G401 (cell line): ENCODE measurements around the gene KRT16. TPM values are rescaled to one million over a fixed set of nuclear protein-coding genes. Genes with fewer than 3 reads are reported as not detected.
"Not testable (repeated sequence)": the region's sequence is repeated elsewhere in the genome, so short reads cannot be mapped to it uniquely, and the experiment has no call there.

Source experiments
- DNase-seq: peaks from one replicate; pipeline ENCODE4 v3.0.0-alpha.2; 2015; ENCODE audit warnings: low spot score
- in situ Hi-C: cut with HindIII; loops from 2 replicates; pipeline ENCODE4 v1.10.0; 2016; ENCODE audit warnings: low sequenced_read_pairs, mixed read lengths
- total RNA-seq: library from RNA; depleted of rRNA; stranded (reverse); fragments of >200 nt; shearing (Covaris generic); gene quantifications from 2 replicates; pipeline ENCODE4 v1.2.3, GENCODE V29; 2014

Gene KRT16
- total RNA-seq, 1 experiment from 2014 or later: not detected

DNA sequence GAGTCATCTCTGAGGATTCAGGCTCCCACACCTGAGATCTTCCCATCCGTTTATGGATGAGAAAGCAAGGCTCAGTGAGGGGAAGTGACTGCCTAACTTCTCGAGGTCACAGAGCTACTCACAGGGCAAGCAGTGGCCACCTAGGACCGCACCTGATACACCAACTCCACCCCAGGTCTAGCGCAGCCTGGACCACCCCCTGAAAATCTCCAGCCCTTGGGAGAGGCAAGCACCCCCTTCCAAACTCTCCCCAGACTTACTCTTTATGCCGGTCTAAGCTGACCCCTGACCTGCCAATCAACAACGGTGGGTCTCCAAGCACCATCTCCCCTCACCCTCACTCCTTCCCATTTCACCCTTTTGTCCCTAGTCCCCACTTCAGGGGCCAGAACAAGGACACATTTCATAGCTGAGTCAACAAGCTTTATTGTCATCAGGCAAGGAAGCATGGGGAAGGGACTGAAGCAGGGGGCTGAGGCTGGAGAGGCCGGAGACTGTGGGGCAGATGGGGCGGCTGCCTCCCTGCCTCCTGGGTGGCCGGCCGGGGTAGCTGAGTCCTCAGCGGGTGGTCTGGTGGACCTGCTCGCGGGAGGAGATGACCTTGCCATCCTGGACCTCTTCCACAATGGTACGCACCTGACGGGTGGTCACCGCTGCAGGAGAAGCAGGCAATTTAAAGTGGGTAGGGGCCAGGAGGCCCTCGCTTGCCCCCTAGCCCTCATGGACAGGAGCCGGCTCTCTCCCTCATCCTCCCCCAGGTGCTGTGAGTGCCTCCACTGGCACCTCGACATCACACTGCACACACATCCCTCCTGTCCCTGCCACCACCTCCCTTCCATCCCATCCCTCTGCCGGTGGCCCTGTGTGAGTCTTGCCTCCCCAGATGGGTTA, 6.7 kb upstream of the KRT16 start:
- DNase-seq: no peak
- in situ Hi-C loops: no loop called here

DNA sequence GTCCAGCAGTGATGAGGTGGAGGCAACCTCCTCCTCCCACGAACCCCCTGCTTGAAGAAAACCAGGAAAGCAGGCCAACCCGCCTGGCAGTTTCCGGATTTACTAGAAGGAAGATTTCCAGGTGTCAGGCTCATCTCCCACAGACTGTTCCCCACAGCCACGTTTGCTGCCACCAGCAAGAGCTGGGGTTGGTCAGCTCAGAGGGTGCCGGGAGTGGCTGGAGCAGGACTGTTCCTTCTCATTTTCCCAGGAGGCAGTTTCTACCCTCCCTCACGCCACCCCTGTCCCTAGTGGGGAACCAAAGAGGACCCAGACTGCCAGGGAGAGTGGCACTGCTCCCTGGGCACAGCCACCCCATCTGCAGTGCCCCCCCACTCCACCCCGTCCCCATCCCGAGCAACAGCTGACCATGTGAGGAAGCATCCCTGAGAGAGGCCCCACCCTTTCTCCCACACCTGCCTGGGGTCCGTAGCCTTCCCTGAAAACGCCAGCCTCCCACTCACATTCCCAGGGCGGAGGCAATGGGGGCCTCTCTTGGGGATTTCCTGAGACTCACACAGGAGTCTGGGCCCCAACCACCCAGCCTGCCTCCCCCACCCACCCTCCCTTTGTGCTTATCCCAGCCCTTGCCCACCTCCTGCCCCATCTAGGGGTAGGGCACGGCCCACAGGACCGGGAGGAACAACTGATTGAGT, 5.9 kb upstream of the KRT16 start:
- in situ Hi-C loops: no loop called here
- no peak for DNase-seq

DNA sequence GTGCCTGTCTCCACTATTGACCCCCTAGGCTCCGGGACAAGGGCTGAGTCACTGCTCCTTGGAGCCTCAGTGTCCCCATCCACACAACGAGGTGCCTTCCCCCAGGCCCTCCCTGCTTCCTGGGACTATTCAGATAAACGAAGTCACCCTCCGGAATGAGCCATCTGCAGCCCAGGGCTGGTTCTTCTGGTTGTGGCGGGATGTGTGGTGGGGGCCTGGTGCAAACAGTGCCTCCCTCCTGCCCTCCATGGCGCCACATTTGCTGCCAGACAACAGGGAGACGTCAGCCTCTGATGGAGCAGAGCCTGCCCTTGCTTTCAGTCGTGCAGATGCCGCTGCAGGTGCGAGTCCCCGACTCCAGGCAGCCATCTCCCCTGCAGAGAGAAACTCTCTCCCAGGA, 5.1 kb upstream of the KRT16 start:
- DNase-seq: no peak
- in situ Hi-C loops: no loop called here

DNA sequence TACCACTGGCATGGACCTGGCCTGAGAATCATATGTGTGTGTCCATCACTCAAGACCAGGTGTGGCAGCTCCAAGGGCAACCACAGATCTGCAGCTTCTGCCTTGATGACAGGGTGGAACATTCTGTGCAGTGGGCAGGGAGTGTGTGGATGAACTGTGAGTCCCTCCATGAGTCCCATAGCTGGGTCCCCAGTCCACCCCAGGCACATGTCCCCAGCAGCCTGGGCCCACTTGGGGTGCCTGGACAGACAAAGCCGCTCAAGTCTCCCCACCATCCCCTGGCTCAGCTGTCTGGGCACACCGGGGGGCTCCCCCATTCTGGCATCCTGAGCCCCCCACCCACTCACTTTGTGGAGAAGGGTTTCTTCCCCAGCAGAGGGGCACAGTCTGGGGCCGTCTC, 4.6 kb upstream of the KRT16 start:
- DNase-seq: no peak
- in situ Hi-C loops: no loop called here

DNA sequence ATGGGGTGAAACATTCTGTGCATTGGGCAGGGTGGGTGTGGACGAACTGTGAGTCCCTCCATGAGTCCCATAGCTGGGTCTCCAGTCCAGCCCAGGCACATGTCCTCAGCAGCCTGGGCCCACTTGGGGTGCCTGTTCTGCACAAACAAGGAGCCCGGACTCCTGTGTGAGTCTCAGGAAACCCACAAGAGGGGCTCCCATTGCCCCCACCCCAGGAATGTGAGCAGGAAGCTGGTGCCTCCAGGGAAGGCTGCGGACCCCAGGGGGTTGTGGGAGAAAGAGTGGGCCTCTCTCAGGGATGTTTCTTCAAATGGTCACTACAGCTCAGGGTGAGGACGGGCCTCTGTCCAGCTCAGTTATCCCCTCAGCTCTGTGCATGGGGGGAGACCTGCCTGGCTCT, 3.9 kb upstream of the KRT16 start:
- DNase-seq, in situ Hi-C loops: not testable (repeated sequence)

DNA sequence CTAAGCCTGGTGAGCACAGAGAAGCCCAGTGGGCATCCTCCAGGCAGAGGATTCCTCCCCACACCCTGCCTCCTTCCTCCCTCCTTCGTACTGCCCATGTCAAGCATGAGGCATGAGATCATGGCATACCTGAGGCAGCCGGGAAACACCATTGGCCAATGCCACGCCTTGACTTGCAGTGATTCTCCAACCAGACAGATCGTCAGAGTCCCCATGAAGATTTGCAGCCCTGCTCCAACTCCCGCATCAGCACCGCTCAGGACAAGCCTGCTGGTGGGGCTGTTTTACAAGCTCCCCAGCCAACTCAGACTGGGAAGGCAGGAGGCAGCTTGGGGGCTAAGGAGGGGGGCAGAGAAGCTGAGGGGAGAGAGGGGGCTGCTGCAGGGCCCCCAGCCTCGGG, 2.9 kb upstream of the KRT16 start:
- DNase-seq: no peak
- in situ Hi-C loops: no loop called here

DNA sequence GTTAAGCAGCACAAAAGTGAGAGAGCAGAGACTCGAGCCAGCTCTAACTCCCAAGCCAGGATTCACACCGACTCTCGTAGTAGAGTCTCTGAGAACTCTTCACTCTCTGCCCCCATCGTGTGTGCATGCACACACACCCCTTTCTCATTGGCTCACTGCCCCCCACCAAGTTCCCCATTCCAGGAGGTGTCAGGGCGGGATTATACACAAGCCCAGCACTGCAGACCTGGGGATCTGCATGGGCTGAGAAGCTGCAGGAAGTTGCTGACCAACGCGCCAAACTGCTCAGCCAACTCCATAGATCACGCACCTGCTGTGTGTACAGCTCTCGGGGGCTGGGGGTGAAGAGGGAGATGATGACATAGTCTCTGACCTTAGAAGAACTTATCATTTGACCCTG, 2.2 kb upstream of the KRT16 start:
- DNase-seq, in situ Hi-C loops: not testable (repeated sequence)

DNA sequence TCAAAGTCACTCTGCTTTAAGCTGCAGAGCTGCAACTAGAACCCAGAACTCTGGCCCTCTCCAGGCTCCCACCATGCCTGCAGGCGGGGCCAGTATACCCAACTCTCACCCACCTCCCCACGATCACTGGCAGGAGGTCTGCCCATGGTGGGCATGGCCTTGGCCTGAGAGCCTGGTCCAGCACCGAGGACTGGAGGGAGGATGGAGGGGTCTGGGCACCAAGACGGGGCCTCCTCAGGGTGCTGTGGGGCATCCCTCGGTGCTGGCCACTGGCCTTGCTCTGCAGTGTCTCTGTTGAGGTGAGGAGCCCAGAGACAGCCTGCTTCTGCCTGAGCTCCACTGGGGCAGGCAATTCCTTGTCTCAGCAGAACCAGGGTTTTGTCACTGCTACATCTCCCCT, 1.5 kb upstream of the KRT16 start:
- DNase-seq: no peak
- in situ Hi-C loops: no loop called here

DNA sequence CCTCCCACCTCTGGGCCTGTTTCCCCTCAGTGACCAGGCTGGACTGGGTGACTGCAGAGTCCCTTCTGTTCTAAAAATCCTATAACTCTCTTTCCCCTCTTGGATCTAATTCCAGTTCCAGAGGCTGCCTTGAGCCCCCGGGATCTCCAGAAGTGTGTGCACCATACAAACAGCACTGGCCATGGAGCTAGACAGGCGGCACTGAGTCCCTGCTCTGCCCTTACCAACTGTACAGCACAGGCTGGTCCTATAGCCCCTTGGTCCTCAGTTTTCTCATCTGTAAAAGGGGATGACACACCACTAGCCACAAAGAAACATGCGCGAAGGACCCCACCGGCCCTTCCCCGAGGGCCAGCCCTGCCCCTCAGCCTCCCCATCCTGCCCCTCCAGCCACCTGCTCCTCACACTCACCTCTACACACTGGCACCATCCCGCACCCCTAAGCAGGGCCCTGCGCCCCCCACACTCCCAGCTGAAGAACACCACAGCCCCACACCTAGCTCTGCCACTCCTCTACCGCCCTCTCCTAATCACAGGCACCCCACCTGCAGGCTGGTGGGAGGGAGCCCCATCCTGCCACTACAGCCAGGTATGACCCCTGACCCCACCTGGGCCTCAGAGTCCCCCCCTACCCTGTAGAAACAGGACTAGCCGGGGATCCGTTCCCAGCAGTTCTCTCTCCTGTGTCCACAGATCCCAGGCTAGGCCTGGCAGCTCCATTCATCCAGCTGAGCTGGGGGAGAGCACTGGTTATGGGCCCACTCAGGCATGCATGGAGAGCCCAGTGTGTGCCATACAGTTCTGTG, 913 bp upstream of the KRT16 start:
- DNase-seq: no peak

DNA sequence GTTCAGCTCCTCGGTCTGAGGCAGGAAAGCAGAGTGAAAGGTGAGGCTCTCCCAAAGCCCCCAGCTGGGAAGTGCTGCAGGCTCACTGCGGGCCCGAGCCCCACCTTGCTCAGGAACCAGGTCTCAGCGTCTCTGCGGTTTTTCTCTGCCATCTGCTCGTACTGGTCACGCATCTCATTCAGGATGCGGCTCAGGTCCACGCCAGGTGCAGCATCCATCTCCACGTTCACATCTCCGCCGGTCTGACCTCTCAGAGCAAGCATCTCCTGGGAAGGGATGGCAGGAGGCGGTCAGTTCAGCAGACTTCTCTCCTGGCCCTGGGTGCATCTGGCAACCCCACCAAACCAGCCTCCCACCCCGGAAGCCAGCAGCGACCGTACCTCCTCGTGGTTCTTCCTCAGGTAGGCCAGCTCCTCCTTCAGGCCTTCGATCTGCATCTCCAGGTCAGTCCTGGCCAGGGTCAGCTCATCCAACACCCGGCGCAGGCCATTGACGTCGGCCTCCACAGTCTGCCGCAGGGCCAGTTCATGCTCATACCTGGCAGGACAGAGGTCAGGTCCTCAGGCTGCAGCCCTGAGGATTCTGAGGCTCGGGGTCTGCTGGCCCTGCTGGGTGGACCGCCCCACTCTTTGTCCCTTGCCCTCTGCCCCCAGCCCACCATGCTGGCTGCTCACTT, 1.5 kb downstream of the KRT16 start:
- no peak for DNase-seq
- in situ Hi-C loops: no loop called here

More for the DNA sequence above, 913 bp upstream of the KRT16 start:
- in situ Hi-C loops: no loop called here

DNA sequence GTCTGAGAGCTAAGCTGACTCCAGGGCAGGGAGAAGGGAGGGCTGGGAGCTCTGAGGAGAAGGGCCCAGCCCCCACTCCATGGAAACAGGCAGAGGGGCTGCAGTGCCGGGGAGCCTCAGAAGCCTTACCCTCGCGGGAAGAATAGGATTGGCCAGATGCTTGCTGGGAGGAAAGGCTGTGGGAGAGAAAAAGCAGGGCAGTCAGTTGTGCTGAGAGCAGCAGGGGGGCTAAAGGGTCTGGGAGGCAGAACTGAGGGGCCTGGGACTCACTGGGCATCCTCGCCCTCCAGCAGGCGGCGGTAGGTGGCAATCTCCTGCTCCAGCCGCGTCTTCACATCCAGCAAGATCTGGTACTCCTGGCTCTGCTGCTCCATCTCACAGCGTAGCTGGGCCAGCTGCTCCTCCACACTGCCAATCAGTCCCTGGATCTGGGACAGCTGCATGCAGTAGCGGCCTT, 2.5 kb downstream of the KRT16 start:
- DNase-seq, in situ Hi-C loops: not testable (repeated sequence)

DNA sequence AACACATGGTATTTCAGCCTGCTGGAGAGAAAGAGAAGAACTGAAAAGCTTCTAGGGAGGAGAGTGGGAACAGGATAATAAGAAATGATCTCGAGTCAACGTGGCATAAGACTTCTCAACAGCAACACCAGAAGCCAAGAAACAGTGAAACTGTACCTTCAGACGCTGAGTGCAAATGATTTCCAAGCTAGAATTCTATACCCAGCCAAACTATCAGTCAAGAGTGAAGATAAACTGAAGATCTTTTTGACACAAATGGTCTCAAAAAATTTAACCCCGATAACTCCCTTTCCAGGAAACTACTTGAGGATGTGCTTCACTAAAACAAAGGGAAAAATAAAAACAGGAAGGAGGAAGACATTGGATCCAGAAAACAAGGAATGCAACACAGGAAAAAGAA, 5.6 kb downstream of the KRT16 start:
- DNase-seq, in situ Hi-C loops: not testable (repeated sequence)

DNA sequence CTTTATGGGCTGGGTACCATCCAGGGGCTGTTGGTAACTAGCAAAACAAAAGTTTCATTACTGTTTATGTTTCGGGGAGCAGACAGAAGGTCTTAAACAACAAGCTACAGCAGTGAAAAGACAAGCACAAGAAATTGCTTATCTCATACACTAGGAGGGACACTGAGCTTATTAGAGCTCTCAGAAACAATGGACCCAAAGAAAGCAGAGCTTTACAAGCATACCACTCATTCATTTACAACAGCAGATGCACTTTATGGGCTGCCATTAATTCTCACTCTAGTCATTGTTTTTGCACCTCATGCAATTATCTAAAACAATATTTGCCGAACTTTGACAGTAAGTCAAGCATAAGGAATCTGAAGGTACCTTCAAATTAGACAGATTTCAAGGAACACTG, 10.0 kb downstream of the KRT16 start:
- no peak for DNase-seq
- in situ Hi-C loops: no loop called here

DNA sequence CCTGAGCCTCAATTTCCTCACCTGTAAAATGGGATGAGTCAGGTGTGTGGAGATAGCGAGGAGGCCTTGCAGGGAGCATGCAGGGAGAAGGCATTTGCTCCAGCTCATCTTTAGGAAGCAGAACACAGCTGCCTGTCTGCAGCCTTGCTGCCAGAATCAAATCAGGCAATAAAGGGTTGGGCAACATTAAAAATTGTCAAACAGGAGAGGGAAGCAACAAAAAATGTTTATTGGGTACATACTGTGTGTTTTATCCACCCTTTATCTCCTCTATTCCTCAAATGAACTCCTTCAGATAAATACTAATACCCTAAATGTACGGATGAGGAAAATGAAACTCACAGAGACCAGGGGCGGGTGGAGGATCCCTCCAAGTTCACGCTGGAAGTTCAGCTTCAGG, 12.2 kb downstream of the KRT16 start:
- in situ Hi-C loops: no loop called here
- no peak for DNase-seq

DNA sequence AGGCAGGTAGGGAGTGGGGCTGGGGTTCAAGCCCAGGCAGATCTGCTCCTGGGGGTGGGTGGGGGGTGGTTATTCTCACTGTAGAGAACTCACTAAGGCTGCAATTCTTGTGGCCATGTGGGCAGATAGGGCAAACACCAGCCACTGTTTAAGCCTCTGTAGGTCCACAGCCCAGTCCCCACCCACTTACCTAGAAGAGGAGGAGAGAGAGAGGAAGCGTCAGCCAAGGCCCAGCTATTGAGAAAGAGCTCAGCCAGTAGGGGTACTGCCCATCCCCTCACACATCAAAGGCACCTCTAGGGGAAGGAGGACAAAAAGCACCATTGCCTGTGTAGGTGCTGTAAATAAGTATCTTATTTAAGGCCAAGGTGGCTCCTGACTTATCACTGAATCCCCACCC, 12.9 kb downstream of the KRT16 start:
- DNase-seq: no peak
- in situ Hi-C loops: no loop called here

DNA sequence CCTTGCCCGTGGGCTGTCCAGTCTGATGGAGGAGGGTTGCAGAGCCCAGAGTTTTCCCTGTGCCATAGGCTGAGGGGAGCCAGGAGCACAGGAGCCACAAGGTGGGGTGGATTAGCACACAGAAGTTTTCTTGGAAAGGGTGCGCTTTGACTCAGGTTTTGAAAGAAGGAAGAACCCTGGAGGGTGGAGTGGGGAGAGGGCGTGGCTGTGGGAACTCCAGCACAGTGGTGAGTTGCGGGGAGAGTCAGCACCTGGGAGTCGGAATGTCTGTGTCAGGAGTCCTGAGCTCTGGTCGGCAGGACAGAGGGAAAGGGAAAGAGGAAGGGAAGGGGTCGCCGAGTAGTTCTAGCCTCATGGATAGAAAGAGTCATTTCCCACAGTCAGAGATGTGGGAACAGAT, 17.0 kb downstream of the KRT16 start:
- DNase-seq: no peak
- in situ Hi-C loops: no loop called here

DNA sequence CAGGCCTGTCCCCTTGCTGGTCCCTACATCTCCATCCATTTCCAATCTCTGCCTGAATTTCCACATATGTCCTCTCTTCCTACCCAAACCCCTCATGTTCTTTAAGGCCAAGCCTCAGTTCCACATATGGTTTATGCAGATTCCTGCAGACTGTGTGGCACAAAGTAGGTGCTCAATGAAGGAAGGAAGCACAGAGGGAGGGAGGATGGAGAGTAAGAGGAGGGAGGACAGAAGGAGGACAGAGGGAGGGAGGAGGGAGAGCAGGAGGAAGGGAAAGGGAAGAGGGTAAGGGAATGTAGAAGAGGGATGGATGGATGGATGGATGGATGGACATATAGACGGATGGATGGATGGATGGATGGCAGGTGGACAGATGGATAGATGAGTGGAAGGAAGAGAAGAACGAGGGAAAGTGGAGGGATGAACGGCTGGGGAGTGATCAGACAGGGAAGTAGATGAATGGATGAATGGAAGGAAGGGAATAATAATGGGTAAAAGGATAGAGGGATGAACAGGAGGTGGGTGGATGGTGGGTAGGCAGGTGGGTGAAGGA, 18.1 kb downstream of the KRT16 start:
- in situ Hi-C loops: no loop called here
- DNase-seq: no peak

DNA sequence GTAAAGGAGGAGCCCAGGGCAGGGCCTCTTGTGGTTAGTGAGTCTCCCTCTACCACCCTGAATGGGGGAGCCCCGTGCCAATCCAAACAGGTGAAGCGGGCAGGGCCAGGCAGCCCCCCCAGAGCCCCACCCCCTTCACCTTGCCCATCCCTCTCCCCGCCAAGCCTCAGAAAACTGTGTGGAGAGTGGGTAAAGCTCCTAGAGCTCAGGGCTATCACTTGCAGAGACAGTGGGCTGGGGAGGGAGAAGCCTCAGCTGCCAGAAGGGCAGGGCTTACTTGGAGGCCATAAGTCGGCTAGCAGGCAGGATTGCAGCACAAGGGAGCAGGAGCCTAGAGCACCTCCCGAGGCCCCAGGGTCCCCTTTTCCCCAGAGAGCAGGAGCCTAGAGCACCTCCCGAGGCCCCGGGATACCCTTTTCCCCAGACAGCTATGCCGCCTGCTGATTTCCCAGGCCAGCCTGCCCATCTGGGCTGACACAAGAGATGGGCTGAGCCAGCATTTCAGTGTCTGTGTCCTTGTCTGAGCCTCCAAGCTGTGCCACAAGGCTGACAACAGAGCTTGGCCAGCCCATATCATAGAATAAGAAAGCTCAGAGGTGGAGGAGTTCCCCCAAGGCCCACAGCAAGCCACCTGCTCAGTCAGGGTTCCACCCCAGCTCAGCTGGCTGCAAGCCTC, 19.1 kb downstream of the KRT16 start:
- in situ Hi-C loops: no loop called here
- no peak for DNase-seq
